Medulla oblongata (tissue), 1 donor: ENCODE measurements around the gene GNGT1.
"Not testable (repeated sequence)": the region's sequence is repeated elsewhere in the genome, so short reads cannot be mapped to it uniquely, and the experiment has no call there.

Source experiments
- DNase-seq: peaks from one replicate; pipeline ENCODE4 v3.0.0-alpha.2; 2015; ENCODE audit errors: extremely low spot score

GNGT1 gene

GRCh38 chr7:93910076-93910994 is 4.0 kb downstream of the GNGT1 start:
- DNase-seq, result no peak

GRCh38 chr7:93911242-93911641 is 4.9 kb downstream of the GNGT1 start:
- DNase-seq, result not testable (repeated sequence)

GRCh38 chr7:93911661-93912060 is 5.3 kb downstream of the GNGT1 start:
- DNase-seq, result not testable (repeated sequence)

- no peak for DNase-seq
These were observed 6.8 kb downstream of the GNGT1 start for GRCh38 chr7:93913197-93913596.

GRCh38 chr7:93914581-93915066 is 8.3 kb downstream of the GNGT1 start:
- DNase-seq, result no peak

- DNase-seq, result not testable (repeated sequence)
These were observed 9.0 kb downstream of the GNGT1 start for GRCh38 chr7:93915206-93915842.

GRCh38 chr7:93915888-93916287 is 9.5 kb downstream of the GNGT1 start:
- not testable (repeated sequence) for DNase-seq

GRCh38 chr7:93916315-93916714 is 9.9 kb downstream of the GNGT1 start:
- not testable (repeated sequence) for DNase-seq

GRCh38 chr7:93920496-93921182 is 14.3 kb downstream of the GNGT1 start:
- no peak for DNase-seq

GRCh38 chr7:93921186-93921585 is 14.8 kb downstream of the GNGT1 start:
- DNase-seq, result no peak

GRCh38 chr7:93921607-93922566 is 15.5 kb downstream of the GNGT1 start, which contains the start of gene GNG11:
GNG11 (plus strand) TSS chr7:93921735; CDS start chr7:93922138, 403 bp downstream.
- DNase-seq, result peak; percentile 61

- no peak for DNase-seq
These were observed 16.9 kb downstream of the GNGT1 start for GRCh38 chr7:93923296-93923695.

- no peak for DNase-seq
These were observed 17.6 kb downstream of the GNGT1 start for GRCh38 chr7:93923942-93924341.

GRCh38 chr7:93926800-93927199 is 20.4 kb downstream of the GNGT1 start:
- no peak for DNase-seq

- no peak for DNase-seq
These were observed 21.2 kb downstream of the GNGT1 start for GRCh38 chr7:93927585-93927984.

GRCh38 chr7:93931655-93932054 is 25.3 kb downstream of the GNGT1 start:
- DNase-seq, result no peak

GRCh38 chr7:93933156-93933555 is 26.8 kb downstream of the GNGT1 start:
- no peak for DNase-seq

- no peak for DNase-seq
These were observed 28.7 kb downstream of the GNGT1 start for GRCh38 chr7:93935102-93935501.

- no peak for DNase-seq
These were observed 31.5 kb downstream of the GNGT1 start for GRCh38 chr7:93937818-93938217.

- DNase-seq, result no peak
These were observed 31.9 kb downstream of the GNGT1 start for GRCh38 chr7:93938293-93938692.

- no peak for DNase-seq
These were observed 35.6 kb downstream of the GNGT1 start for GRCh38 chr7:93941945-93942344.
